H1 (cell line): ENCODE measurements around the gene RASA1. TPM values are rescaled to one million over a fixed set of nuclear protein-coding genes. Genes with fewer than 3 reads are reported as not detected.

Source experiments
- polyA plus RNA-seq, 7 experiments: library from polyadenylated mRNA; depleted of rRNA in 3 of 7; stranded (reverse) in 5 of 7; unstranded in 2 of 7; fragments of >200 nt in 5 of 7; fragments of 200-250 nt in 2 of 7; gene quantifications; 1 replicate in 5 of 7; 2 replicates in 1 of 7; 4 replicates in 1 of 7; pipeline versions ENCODE4 v1.2.1 to v1.2.3, GENCODE V29; 2011 to 2013; ENCODE audit warnings: missing spikeins in 2 of 7, mixed read lengths in 2 of 7
- total RNA-seq: library from RNA; stranded (reverse); fragmentation: NEBNext Ultra II Directional; extraction: Animal tissue kit (Norgen Biotek cat#: 25700); gene quantifications from 2 replicates; pipeline ENCODE4 v1.2.1, GENCODE V29; 2021
- TF ChIP-seq, protein P1 (sequence below): fragments of 300-600 bp; sonication (generic); IDR thresholded peaks from 2 replicates; pipeline ENCODE4 v1.7.1; 2012; ENCODE audit warnings: low read length, moderate library complexity, mild to moderate bottlenecking, inconsistent platforms; ENCODE audit not compliant: insufficient replicate concordance

Gene RASA1
- total and polyA plus RNA-seq, 2 of the 8 experiments (the other 6 are each of a cell fraction or from before 2014, with no cell fraction given), result 15.9 to 33.8 TPM

DNA sequence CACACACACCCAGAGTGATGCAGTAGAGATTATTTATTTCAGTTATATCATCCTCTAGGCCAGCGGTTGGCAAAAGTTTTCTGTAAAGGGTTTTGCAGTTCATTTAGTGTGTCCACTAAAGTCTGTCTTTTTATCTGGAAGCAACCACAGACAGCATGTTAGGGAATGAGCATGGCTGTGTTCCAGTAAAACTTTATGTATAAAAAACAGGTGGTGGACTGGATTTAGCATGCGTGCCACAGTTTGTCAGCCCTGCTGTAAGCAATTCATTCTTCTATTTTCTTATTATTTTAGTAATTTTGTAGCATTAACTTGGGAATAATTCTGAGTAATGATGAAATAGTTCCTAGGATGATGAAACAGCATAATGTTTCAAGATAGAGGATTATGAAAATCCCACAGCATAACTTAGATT lies 93.4 kb downstream of the RASA1 start (continued):
- TF ChIP-seq, protein P1, sequence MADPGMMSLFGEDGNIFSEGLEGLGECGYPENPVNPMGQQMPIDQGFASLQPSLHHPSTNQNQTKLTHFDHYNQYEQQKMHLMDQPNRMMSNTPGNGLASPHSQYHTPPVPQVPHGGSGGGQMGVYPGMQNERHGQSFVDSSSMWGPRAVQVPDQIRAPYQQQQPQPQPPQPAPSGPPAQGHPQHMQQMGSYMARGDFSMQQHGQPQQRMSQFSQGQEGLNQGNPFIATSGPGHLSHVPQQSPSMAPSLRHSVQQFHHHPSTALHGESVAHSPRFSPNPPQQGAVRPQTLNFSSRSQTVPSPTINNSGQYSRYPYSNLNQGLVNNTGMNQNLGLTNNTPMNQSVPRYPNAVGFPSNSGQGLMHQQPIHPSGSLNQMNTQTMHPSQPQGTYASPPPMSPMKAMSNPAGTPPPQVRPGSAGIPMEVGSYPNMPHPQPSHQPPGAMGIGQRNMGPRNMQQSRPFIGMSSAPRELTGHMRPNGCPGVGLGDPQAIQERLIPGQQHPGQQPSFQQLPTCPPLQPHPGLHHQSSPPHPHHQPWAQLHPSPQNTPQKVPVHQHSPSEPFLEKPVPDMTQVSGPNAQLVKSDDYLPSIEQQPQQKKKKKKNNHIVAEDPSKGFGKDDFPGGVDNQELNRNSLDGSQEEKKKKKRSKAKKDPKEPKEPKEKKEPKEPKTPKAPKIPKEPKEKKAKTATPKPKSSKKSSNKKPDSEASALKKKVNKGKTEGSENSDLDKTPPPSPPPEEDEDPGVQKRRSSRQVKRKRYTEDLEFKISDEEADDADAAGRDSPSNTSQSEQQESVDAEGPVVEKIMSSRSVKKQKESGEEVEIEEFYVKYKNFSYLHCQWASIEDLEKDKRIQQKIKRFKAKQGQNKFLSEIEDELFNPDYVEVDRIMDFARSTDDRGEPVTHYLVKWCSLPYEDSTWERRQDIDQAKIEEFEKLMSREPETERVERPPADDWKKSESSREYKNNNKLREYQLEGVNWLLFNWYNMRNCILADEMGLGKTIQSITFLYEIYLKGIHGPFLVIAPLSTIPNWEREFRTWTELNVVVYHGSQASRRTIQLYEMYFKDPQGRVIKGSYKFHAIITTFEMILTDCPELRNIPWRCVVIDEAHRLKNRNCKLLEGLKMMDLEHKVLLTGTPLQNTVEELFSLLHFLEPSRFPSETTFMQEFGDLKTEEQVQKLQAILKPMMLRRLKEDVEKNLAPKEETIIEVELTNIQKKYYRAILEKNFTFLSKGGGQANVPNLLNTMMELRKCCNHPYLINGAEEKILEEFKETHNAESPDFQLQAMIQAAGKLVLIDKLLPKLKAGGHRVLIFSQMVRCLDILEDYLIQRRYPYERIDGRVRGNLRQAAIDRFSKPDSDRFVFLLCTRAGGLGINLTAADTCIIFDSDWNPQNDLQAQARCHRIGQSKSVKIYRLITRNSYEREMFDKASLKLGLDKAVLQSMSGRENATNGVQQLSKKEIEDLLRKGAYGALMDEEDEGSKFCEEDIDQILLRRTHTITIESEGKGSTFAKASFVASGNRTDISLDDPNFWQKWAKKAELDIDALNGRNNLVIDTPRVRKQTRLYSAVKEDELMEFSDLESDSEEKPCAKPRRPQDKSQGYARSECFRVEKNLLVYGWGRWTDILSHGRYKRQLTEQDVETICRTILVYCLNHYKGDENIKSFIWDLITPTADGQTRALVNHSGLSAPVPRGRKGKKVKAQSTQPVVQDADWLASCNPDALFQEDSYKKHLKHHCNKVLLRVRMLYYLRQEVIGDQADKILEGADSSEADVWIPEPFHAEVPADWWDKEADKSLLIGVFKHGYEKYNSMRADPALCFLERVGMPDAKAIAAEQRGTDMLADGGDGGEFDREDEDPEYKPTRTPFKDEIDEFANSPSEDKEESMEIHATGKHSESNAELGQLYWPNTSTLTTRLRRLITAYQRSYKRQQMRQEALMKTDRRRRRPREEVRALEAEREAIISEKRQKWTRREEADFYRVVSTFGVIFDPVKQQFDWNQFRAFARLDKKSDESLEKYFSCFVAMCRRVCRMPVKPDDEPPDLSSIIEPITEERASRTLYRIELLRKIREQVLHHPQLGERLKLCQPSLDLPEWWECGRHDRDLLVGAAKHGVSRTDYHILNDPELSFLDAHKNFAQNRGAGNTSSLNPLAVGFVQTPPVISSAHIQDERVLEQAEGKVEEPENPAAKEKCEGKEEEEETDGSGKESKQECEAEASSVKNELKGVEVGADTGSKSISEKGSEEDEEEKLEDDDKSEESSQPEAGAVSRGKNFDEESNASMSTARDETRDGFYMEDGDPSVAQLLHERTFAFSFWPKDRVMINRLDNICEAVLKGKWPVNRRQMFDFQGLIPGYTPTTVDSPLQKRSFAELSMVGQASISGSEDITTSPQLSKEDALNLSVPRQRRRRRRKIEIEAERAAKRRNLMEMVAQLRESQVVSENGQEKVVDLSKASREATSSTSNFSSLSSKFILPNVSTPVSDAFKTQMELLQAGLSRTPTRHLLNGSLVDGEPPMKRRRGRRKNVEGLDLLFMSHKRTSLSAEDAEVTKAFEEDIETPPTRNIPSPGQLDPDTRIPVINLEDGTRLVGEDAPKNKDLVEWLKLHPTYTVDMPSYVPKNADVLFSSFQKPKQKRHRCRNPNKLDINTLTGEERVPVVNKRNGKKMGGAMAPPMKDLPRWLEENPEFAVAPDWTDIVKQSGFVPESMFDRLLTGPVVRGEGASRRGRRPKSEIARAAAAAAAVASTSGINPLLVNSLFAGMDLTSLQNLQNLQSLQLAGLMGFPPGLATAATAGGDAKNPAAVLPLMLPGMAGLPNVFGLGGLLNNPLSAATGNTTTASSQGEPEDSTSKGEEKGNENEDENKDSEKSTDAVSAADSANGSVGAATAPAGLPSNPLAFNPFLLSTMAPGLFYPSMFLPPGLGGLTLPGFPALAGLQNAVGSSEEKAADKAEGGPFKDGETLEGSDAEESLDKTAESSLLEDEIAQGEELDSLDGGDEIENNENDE, result no peak
